H4 (cell line): Measurements from ENCODE around the gene PRUNE2. TPM values are rescaled to one million over a fixed set of nuclear protein-coding genes. Genes with fewer than 3 reads are reported as not detected.

Experiments used
- DNase-seq: peaks from one replicate; pipeline ENCODE4 v3.0.0-alpha.2; 2015; ENCODE audit warnings: low spot score
- total RNA-seq: library from RNA; depleted of rRNA; stranded (reverse); fragments of >200 nt; shearing (Covaris generic); gene quantifications from 2 replicates; pipeline ENCODE4 v1.2.3, GENCODE V29; 2014

PRUNE2 gene
- total RNA-seq, 1 experiment from 2014 or later: 3.9 TPM

GRCh38 chr9:76629205-76629990 is 276.5 kb downstream of the PRUNE2 start:
- no peak for DNase-seq

GRCh38 chr9:76628155-76628554 is 277.8 kb downstream of the PRUNE2 start:
- DNase-seq: no peak

- DNase-seq: no peak
Observed at GRCh38 chr9:76626980-76627379, 278.9 kb downstream of the PRUNE2 start.

- DNase-seq: no peak
Observed at GRCh38 chr9:76626141-76626540, 279.8 kb downstream of the PRUNE2 start.

- DNase-seq: no peak
Observed at GRCh38 chr9:76624391-76625048, 281.4 kb downstream of the PRUNE2 start.

- DNase-seq: no peak
Observed at GRCh38 chr9:76620996-76621395, 284.9 kb downstream of the PRUNE2 start.

GRCh38 chr9:76620581-76620980 is 285.3 kb downstream of the PRUNE2 start:
- DNase-seq: no peak

GRCh38 chr9:76619640-76620039 is 286.3 kb downstream of the PRUNE2 start:
- DNase-seq: no peak

GRCh38 chr9:76619197-76619596 is 286.7 kb downstream of the PRUNE2 start:
- DNase-seq: no peak

- no peak for DNase-seq
Observed at GRCh38 chr9:76618762-76619161, 287.2 kb downstream of the PRUNE2 start.

GRCh38 chr9:76617497-76618175 is 288.3 kb downstream of the PRUNE2 start:
- no peak for DNase-seq

GRCh38 chr9:76616780-76617179 is 289.1 kb downstream of the PRUNE2 start:
- no peak for DNase-seq

GRCh38 chr9:76615177-76615603 is 290.7 kb downstream of the PRUNE2 start:
- DNase-seq: no peak

GRCh38 chr9:76613974-76614373 is 291.9 kb downstream of the PRUNE2 start:
- DNase-seq: no peak

GRCh38 chr9:76613150-76613781 is 292.6 kb downstream of the PRUNE2 start:
- DNase-seq: no peak

GRCh38 chr9:76610011-76610352 is 295.9 kb downstream of the PRUNE2 start:
- no peak for DNase-seq

- no peak for DNase-seq
Observed at GRCh38 chr9:76609285-76610010, 296.5 kb downstream of the PRUNE2 start.

GRCh38 chr9:76608575-76609273 is 297.2 kb downstream of the PRUNE2 start:
- DNase-seq: no peak

- DNase-seq: no peak
Observed at GRCh38 chr9:76607730-76608436, 298.0 kb downstream of the PRUNE2 start.

- no peak for DNase-seq
Observed at GRCh38 chr9:76605321-76605900, 300.5 kb downstream of the PRUNE2 start.
